Neuronal stem cell (in vitro differentiated cells): ENCODE results near the gene FBXO7.
"Not testable (repeated sequence)": the region's sequence is repeated elsewhere in the genome, so short reads cannot be mapped to it uniquely, and the experiment has no call there.

Experiments used
- DNase-seq: peaks from one replicate; pipeline ENCODE4 v3.0.0-alpha.2; 2013; ENCODE audit warnings: low spot score
- H2AFZ ChIP-seq: one replicate; pipeline ENCODE4 v1.6.1; 2013; ENCODE audit warnings: mild to moderate bottlenecking, low read length, inconsistent platforms
- H2AK5ac ChIP-seq: 2 replicates; pipeline ENCODE4 v1.6.1; 2013; ENCODE audit warnings: low read depth, mild to moderate bottlenecking, inconsistent platforms, low read length, moderate library complexity, mixed read lengths
- H2BK120ac ChIP-seq: 2 replicates; pipeline ENCODE4 v1.6.1; 2013; ENCODE audit warnings: low read depth, mild to moderate bottlenecking, inconsistent platforms, low read length, moderate library complexity, mixed read lengths
- H2BK12ac ChIP-seq: one replicate; pipeline ENCODE4 v1.6.1; 2013; ENCODE audit warnings: low read length, inconsistent platforms
- H2BK15ac ChIP-seq: 2 replicates; pipeline ENCODE4 v1.6.1; 2013; ENCODE audit warnings: mild to moderate bottlenecking, low read length, inconsistent platforms, mixed read lengths
- H2BK5ac ChIP-seq: one replicate; pipeline ENCODE4 v1.6.1; 2013; ENCODE audit warnings: inconsistent platforms, mild to moderate bottlenecking, low read length, moderate library complexity
- H3K14ac ChIP-seq: one replicate; pipeline ENCODE4 v1.6.1; 2013; ENCODE audit warnings: low read length, inconsistent platforms
- H3K18ac ChIP-seq: 2 replicates; pipeline ENCODE4 v1.6.1; 2013; ENCODE audit warnings: low read length, inconsistent platforms
- H3K23ac ChIP-seq: 2 replicates; pipeline ENCODE4 v1.6.1; 2013; ENCODE audit warnings: low read depth, mild to moderate bottlenecking, mixed read lengths, low read length, inconsistent platforms; ENCODE audit not compliant: poor library complexity
- H3K27ac ChIP-seq: replicated peaks from 3 replicates; pipeline ENCODE4 v1.5.1; 2013; ENCODE audit warnings: low read length, inconsistent platforms
- H3K27me3 ChIP-seq, 3 experiments: 2 replicates each; pipeline ENCODE4 v1.6.1; 2013; ENCODE audit warnings: low read length in 3 of 3, mild to moderate bottlenecking in 2 of 3, inconsistent platforms in 1 of 3, low read depth in 1 of 3, mixed read lengths in 1 of 3, moderate library complexity in 1 of 3; ENCODE audit not compliant: control insufficient read depth in 3 of 3, insufficient read depth in 3 of 3
- H3K36me3 ChIP-seq, 2 donors: replicated peaks in 1 of 2; 2 replicates each; pipeline ENCODE4 v1.6.1; 2013; ENCODE audit warnings: low read length in 2 of 2; ENCODE audit not compliant: control insufficient read depth in 2 of 2, insufficient read depth in 2 of 2
- H3K4ac ChIP-seq: 2 replicates; pipeline ENCODE4 v1.6.1; 2013; ENCODE audit warnings: inconsistent platforms, mild to moderate bottlenecking, low read length, moderate library complexity
- H3K4me1 ChIP-seq, 2 donors: 1 replicate in 1 of 2; 2 replicates in 1 of 2; pipeline ENCODE4 v1.6.1; 2013; ENCODE audit warnings: low read length in 2 of 2, low read depth in 1 of 2; ENCODE audit not compliant: control insufficient read depth in 2 of 2, insufficient read depth in 1 of 2
- H3K4me2 ChIP-seq: one replicate; pipeline ENCODE4 v1.6.1; 2013; ENCODE audit warnings: mild to moderate bottlenecking, low read length, inconsistent platforms; ENCODE audit not compliant: insufficient read depth, poor library complexity, severe bottlenecking
- H3K4me3 ChIP-seq, 2 donors: 2 replicates each; pipeline ENCODE4 v1.5.1; 2013; ENCODE audit warnings: low read length in 2 of 2, mild to moderate bottlenecking in 2 of 2, inconsistent platforms in 1 of 2, moderate library complexity in 1 of 2
- H3K79me1 ChIP-seq: one replicate; pipeline ENCODE4 v1.6.1; 2013; ENCODE audit warnings: low read depth, mild to moderate bottlenecking, inconsistent platforms, low read length, moderate library complexity
- H3K9ac ChIP-seq: one replicate; pipeline ENCODE4 v1.6.1; 2013; ENCODE audit warnings: mild to moderate bottlenecking, low read depth, low read length, inconsistent platforms; ENCODE audit not compliant: poor library complexity
- H3K9me3 ChIP-seq, 2 donors: replicated peaks in 1 of 2; 2 replicates each; pipeline versions ENCODE3 to v1.6.1; 2013; ENCODE audit warnings: low read length in 2 of 2, mild to moderate bottlenecking in 2 of 2, inconsistent platforms in 1 of 2, low read depth in 1 of 2, mixed read lengths in 1 of 2, moderate library complexity in 1 of 2; ENCODE audit not compliant: control insufficient read depth in 2 of 2, insufficient read depth in 1 of 2
- H4K8ac ChIP-seq: one replicate; pipeline ENCODE4 v1.6.1; 2013; ENCODE audit warnings: low read depth, mild to moderate bottlenecking, inconsistent platforms, low read length, moderate library complexity
- H4K91ac ChIP-seq: one replicate; pipeline ENCODE4 v1.6.1; 2013; ENCODE audit warnings: low read length, low read depth, mild to moderate bottlenecking, inconsistent platforms; ENCODE audit not compliant: poor library complexity
- WGBS, 2 donors: extraction: QIAGEN DNeasy Blood & Tissue Kit; methylation state at CpG; one replicate each; pipeline ENCODE4 v1.1.7; 2013; ENCODE audit warnings: missing lambda C conversion rate in 2 of 2, mixed read lengths in 1 of 2; ENCODE audit not compliant: insufficient read length in 2 of 2, insufficient replicate concordance in 1 of 2; ENCODE audit errors: extremely low coverage in 2 of 2; 5-methylcytosine and 5-hydroxymethylcytosine counted together

Gene FBXO7

DNA sequence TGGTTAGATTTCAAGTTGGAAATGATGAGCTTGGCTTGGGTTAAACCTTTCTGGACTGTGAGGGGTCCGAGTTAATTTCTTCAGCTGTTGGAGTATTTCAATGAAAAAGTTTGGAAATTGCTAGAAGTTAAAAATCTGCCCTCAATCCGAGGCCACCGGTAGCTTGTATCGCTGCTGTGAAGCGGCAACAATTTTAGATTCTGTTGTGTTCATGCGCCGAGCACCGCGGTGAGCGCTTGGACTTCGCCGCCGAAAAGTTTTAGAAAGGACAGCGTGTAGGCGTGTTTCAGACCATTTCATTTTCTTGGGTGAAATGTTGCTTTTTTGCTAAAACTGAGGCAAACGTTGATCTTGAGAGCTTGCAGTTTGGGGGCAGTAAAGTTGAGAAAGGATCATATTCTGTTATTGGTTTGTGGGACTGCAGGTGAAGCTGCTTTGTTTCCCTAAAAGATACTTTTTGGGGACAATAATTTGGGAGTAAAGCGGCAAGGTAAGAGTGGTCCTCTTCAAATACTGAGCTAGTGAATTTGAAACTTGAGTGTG lies 928 bp downstream of the FBXO7 start:
- peak overlapping the region; percentile 93 for H2BK5ac ChIP-seq
- H2BK15ac ChIP-seq = no peak overlapping the region
- H3K4me3 ChIP-seq = peak overlapping the region; percentile 81 to 92
- peak; percentile 12 for DNase-seq
- no peak overlapping the region for H2AK5ac ChIP-seq
- no peak overlapping the region for H2BK120ac ChIP-seq
- peak overlapping the region; percentile 34 for H3K9ac ChIP-seq
- no peaks in the 10 kb centered on the region for H3K9me3 ChIP-seq
- H4K91ac ChIP-seq = no peak overlapping the region
- no peak overlapping the region for H2BK12ac ChIP-seq
- H2AFZ ChIP-seq = peak overlapping the region; percentile 98
- H3K27ac ChIP-seq = no peak overlapping the region
- H3K4me2 ChIP-seq = peak overlapping the region; percentile 67
- no peaks in the 10 kb centered on the region for H3K79me1 ChIP-seq
- H3K36me3 ChIP-seq = peaks cover 0 to 12% of the 10 kb centered on the region in 2 donors
- H3K27me3 ChIP-seq = peaks cover 0 to 7% (median 2%) of the 10 kb centered on the region in 3 experiments
- no peak overlapping the region for H3K4ac ChIP-seq
- no peak overlapping the region for H3K14ac ChIP-seq
- H4K8ac ChIP-seq = no peak overlapping the region
- no CpG with 5 or more reads among the region's 17 CpGs for WGBS, 2 donors
- H3K23ac ChIP-seq = no peak overlapping the region
- peaks cover 0 to 5% of the 10 kb centered on the region in 2 donors for H3K4me1 ChIP-seq
- H3K18ac ChIP-seq = peak overlapping the region; percentile 94

DNA sequence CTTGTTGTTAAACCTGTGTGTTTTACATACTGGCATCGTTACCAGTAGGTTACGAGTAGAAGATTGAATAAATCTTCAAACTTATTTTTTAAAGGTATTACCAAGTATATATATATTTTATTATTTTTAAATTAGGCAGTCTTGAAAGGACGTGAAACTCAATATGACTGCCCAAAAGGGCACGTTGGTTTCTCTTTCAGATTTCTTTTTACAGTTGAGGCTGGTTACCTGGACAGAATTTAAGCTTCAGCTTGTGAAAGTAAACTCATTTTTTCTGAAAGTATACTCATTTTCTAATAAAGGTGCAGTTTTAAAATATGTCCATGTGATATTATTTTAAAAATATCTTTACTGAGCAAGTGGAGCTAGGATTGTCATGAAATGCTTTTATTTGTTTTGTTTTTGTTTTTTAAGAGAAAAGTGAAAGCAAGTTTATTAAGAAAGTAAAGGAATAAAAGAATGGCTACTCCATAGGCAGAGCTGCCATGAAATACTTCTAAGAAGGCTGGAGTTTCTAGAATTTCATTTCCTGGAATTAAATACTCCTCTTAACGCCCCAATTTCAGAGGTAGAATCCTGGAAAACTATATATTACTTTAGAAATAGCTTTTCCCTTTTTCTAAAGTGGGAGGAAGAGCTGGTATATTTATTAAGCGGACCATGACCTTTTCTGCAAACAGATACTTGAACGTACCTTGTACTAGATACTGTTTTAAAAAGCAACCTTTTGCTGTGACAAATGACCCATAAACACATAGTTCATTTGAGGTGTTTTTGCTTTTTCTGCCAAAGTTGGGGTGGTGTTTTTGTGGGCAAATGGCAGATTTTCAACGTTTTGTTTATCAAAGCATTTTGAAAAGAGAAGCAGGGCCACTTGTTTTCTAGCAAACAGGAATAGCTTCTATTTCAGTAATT lies 1.9 kb downstream of the FBXO7 start:
- Histone ChIP-seq H3K4me1 (peaks cover 0 to 5% of the 10 kb centered on the region in 2 donors), H3K79me1 (no peaks in the 10 kb centered on the region), H3K4me3 (peak overlapping the region in 1 of 2 donors; percentile 81), H3K27me3 (peaks cover 0 to 3% (median 2%) of the 10 kb centered on the region in 3 experiments), H2AK5ac (no peak overlapping the region), H2AFZ (no peak overlapping the region), H2BK120ac (no peak overlapping the region), H3K9me3 (no peaks in the 10 kb centered on the region), H2BK5ac (no peak overlapping the region), H4K91ac (no peak overlapping the region), H3K27ac (no peak overlapping the region), H3K23ac (no peak overlapping the region), H2BK12ac (no peak overlapping the region), H2BK15ac (no peak overlapping the region), H3K4ac (no peak overlapping the region), H4K8ac (no peak overlapping the region), H3K36me3 (peaks cover 0 to 15% of the 10 kb centered on the region in 2 donors), H3K18ac (no peak overlapping the region), H3K14ac (no peak overlapping the region), H3K4me2 (no peak overlapping the region), H3K9ac (no peak overlapping the region)
- WGBS, 2 donors = no CpG with 5 or more reads among the region's 8 CpGs
- no peak for DNase-seq

DNA sequence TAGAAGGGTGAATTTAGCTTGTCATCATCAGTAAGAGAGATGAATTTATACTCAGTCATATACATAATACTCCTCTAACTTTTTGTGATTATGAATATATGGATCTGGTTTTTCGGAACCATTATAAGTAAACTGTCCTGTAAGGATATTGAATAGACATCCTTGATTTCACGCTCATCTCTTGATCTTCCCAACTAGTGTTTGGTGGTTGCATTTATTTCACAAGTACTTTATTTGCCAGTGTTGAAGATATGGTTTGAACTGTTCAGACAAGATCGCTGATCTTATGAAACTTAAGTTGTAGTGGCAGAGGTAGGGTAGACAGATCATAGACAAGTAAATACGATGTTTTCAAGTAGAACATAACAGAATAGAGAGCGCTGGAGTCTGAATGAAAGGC lies 3.0 kb downstream of the FBXO7 start:
- Histone ChIP-seq H3K36me3 (peaks cover 0 to 15% of the 10 kb centered on the region in 2 donors), H3K27ac (no peak overlapping the region), H2BK15ac (no peak overlapping the region), H4K8ac (no peak overlapping the region), H3K4ac (no peak overlapping the region), H2BK12ac (no peak overlapping the region), H3K9ac (no peak overlapping the region), H3K4me3 (no peak overlapping the region), H2AK5ac (no peak overlapping the region), H2AFZ (no peak overlapping the region), H2BK120ac (no peak overlapping the region), H3K79me1 (no peaks in the 10 kb centered on the region), H3K4me2 (no peak overlapping the region), H3K23ac (no peak overlapping the region), H3K4me1 (peaks cover 0 to 5% of the 10 kb centered on the region in 2 donors), H2BK5ac (no peak overlapping the region), H3K9me3 (no peaks in the 10 kb centered on the region), H3K14ac (no peak overlapping the region), H3K18ac (no peak overlapping the region), H3K27me3 (peaks cover 0 to 2% (median 0%) of the 10 kb centered on the region in 3 experiments), H4K91ac (no peak overlapping the region)
- no peak for DNase-seq
- no CpG with 5 or more reads among the region's 5 CpGs for WGBS, 2 donors

DNA sequence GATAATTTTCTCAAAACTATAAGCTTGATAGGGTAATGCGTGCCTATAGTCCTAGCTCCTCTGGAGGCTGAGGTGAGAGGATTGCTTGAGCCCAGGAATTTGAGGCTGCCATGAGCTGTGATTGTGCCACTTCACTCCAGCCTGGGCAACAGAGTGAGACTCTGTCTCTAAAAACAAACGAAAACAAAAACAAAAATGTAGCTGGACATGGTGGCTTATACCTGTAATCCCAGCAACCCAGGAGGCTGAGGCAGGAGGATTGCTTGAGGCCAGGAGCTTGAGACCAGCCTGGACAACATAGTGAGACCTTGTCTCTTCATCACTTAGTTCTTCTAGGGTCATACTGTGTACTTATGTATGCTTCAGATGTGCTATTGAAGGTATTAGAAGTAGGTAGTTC lies 3.9 kb downstream of the FBXO7 start:
- H2BK120ac ChIP-seq, H3K27ac ChIP-seq, H4K91ac ChIP-seq, H3K9ac ChIP-seq, H3K79me1 ChIP-seq, H3K4me2 ChIP-seq, H3K4me3 ChIP-seq, H2BK15ac ChIP-seq, H2BK5ac ChIP-seq, H2AK5ac ChIP-seq, H3K14ac ChIP-seq, H2BK12ac ChIP-seq, H3K18ac ChIP-seq, DNase-seq, H4K8ac ChIP-seq, H3K27me3 ChIP-seq, H3K4me1 ChIP-seq, H3K23ac ChIP-seq, H3K4ac ChIP-seq, H2AFZ ChIP-seq, H3K9me3 ChIP-seq: not testable (repeated sequence)
- peaks cover 0 to 15% of the 10 kb centered on the region in 2 donors for H3K36me3 ChIP-seq
- WGBS, 2 donors = no CpG with 5 or more reads among the region's 2 CpGs
